Liver (tissue), 9 donors: Measurements from ENCODE around the gene ATP6V1G3. TPM values are rescaled to one million over a fixed set of nuclear protein-coding genes. Genes with fewer than 3 reads are reported as not detected.

Experiments
- DNase-seq: peaks from one replicate; pipeline ENCODE4 v3.0.0-alpha.2; 2017; ENCODE audit warnings: low spot score
- H3K27ac ChIP-seq, 2 donors: one replicate each; pipeline ENCODE4 v1.7.0; 2013; ENCODE audit warnings: inconsistent platforms in 2 of 2, low read length in 2 of 2, control low read depth in 1 of 2, low read depth in 1 of 2, mild to moderate bottlenecking in 1 of 2
- H3K27me3 ChIP-seq, 4 donors: one replicate each; pipeline versions ENCODE4 v1.6.1 to v1.7.0; 2013; ENCODE audit warnings: low read length in 3 of 4, inconsistent platforms in 1 of 4, mild to moderate bottlenecking in 1 of 4, moderate library complexity in 1 of 4; ENCODE audit not compliant: control insufficient read depth in 4 of 4, insufficient read depth in 4 of 4
- H3K36me3 ChIP-seq, 4 donors: one replicate each; pipeline versions ENCODE4 v1.6.1 to v1.7.0; 2013; ENCODE audit warnings: low read length in 3 of 4, mild to moderate bottlenecking in 3 of 4, low read depth in 1 of 4, moderate library complexity in 1 of 4; ENCODE audit not compliant: control insufficient read depth in 4 of 4, insufficient read depth in 3 of 4
- H3K4me1 ChIP-seq, 4 donors: one replicate each; pipeline versions ENCODE4 v1.6.1 to v1.7.0; 2013; ENCODE audit warnings: low read length in 3 of 4, mild to moderate bottlenecking in 3 of 4, moderate library complexity in 1 of 4; ENCODE audit not compliant: control insufficient read depth in 4 of 4, insufficient read depth in 4 of 4
- H3K4me3 ChIP-seq, 3 donors: one replicate each; pipeline versions ENCODE4 v1.6.1 to v1.7.0; 2013; ENCODE audit warnings: low read length in 3 of 3, control low read depth in 1 of 3, low read depth in 1 of 3, mild to moderate bottlenecking in 1 of 3
- H3K9ac ChIP-seq, 2 donors: one replicate each; pipeline ENCODE4 v1.7.0; 2013; ENCODE audit warnings: low read length in 2 of 2, mild to moderate bottlenecking in 2 of 2, moderate library complexity in 2 of 2, control low read depth in 1 of 2, low read depth in 1 of 2
- H3K9me3 ChIP-seq, 4 donors: one replicate each; pipeline versions ENCODE4 v1.6.1 to v1.7.0; 2013; ENCODE audit warnings: low read length in 3 of 4; ENCODE audit not compliant: control insufficient read depth in 4 of 4
- FOXA1 ChIP-seq: IDR thresholded peaks from 2 replicates; pipeline ENCODE4 v1.6.1; 2016; ENCODE audit warnings: antibody characterized with exemption
- FOXA2 ChIP-seq: IDR thresholded peaks from 2 replicates; pipeline ENCODE4 v1.6.1; 2016; ENCODE audit warnings: antibody characterized with exemption
- GABPA ChIP-seq, 2 donors: IDR thresholded peaks in 1 of 2; conservative IDR thresholded peaks in 1 of 2; 2 replicates each; pipeline ENCODE4 v1.6.1; 2016; ENCODE audit warnings: antibody characterized with exemption in 2 of 2, mild to moderate bottlenecking in 1 of 2, moderate library complexity in 1 of 2
- HNF4A ChIP-seq, 2 donors: conservative IDR thresholded peaks; 2 replicates each; pipeline ENCODE4 v1.6.1; 2016; ENCODE audit warnings: antibody characterized with exemption in 2 of 2, mild to moderate bottlenecking in 2 of 2
- HNF4G ChIP-seq: IDR thresholded peaks from 2 replicates; pipeline ENCODE4 v1.6.1; 2016; ENCODE audit warnings: antibody characterized with exemption
- JUND ChIP-seq, 2 donors: IDR thresholded peaks; 2 replicates each; pipeline ENCODE4 v1.6.1; 2016; ENCODE audit warnings: antibody characterized with exemption in 2 of 2
- NR2F2 ChIP-seq: IDR thresholded peaks from 2 replicates; pipeline ENCODE4 v1.6.1; 2016; ENCODE audit warnings: antibody characterized with exemption
- RAD21 ChIP-seq, 2 donors: IDR thresholded peaks; 2 replicates each; pipeline ENCODE4 v1.6.1; 2016; ENCODE audit warnings: antibody characterized with exemption in 2 of 2, mild to moderate bottlenecking in 2 of 2
- RXRA ChIP-seq, 2 donors: IDR thresholded peaks; 2 replicates each; pipeline ENCODE4 v1.6.1; 2017 to 2018; ENCODE audit warnings: antibody characterized with exemption in 2 of 2, mild to moderate bottlenecking in 1 of 2
- SP1 ChIP-seq: IDR thresholded peaks from 2 replicates; pipeline ENCODE4 v1.6.1; 2018; ENCODE audit warnings: antibody characterized with exemption, mild to moderate bottlenecking
- TAF1 ChIP-seq: conservative IDR thresholded peaks from 2 replicates; pipeline ENCODE4 v1.6.1; 2016; ENCODE audit warnings: antibody characterized with exemption, mild to moderate bottlenecking
- YY1 ChIP-seq: IDR thresholded peaks from 2 replicates; pipeline ENCODE4 v1.6.1; 2016; ENCODE audit warnings: antibody characterized with exemption, mild to moderate bottlenecking
- WGBS: extraction: QIAGEN DNeasy Blood & Tissue Kit; methylation state at CpG from one replicate; pipeline ENCODE4 v1.1.7; 2013; 5-methylcytosine and 5-hydroxymethylcytosine counted together
- polyA plus RNA-seq, 2 donors: library from polyadenylated mRNA; stranded (reverse) in 1 of 2; unstranded in 1 of 2; fragments of 200-250 nt in 1 of 2; fragments of >200 nt in 1 of 2; fragmentation: Nextera tagmentation in 1 of 2; extraction: Ambion mirVana in 1 of 2; gene quantifications; one replicate each; pipeline versions ENCODE4 v1.2.1 to v1.2.3, GENCODE V29; 2013 to 2015
- total RNA-seq, 2 donors: library from RNA; depleted of rRNA; stranded (reverse); fragments of >200 nt; gene quantifications; one replicate each; pipeline ENCODE4 v1.2.3, GENCODE V29; 2014
- TF ChIP-seq, protein P1 (sequence below): IDR thresholded peaks from 2 replicates; pipeline ENCODE4 v1.6.1; 2016; ENCODE audit warnings: antibody characterized with exemption
- TF ChIP-seq, protein P2 (sequence below): fragments of 150-350 bp; IDR thresholded peaks from 2 replicates; pipeline ENCODE4 v1.5.1; 2017; ENCODE audit warnings: improper control_type of control experiment, low read depth, low read length; ENCODE audit not compliant: missing input control
- TF ChIP-seq, protein P3 (sequence below): IDR thresholded peaks from 2 replicates; pipeline ENCODE4 v1.6.1; 2016; ENCODE audit warnings: antibody characterized with exemption
- TF ChIP-seq, protein P4 (sequence below): IDR thresholded peaks from 2 replicates; pipeline ENCODE4 v1.6.1; 2016; ENCODE audit warnings: antibody characterized with exemption, mild to moderate bottlenecking
- donor health status: healthy.
- donor health status: healthy.
- donor health status: healthy.
- donor health status: healthy.
- donor health status: healthy.

The ATP6V1G3 gene
- total and polyA plus RNA-seq, 4 donors, result not detected

DNA sequence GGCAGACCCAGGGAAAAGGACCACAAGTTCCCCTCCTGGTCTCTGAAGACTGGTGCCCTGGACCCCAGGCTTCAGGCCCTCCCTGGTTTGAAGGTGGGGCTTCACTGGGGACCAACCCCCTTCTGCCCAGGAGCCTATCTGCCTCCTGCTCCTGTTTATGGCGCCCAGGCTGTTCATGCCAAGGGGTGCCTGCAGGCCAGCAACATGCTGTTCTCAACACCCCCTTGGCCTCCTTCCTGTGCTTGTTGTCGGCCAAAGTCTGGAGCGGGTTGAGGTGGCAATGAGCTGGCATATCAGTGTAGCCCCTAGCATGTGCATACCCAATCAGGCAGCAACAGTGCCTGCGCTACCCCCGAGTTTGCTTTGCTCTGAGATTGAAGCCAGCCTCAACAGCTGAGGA lies 46.3 kb downstream of the ATP6V1G3 start:
- TF ChIP-seq, protein P1, sequence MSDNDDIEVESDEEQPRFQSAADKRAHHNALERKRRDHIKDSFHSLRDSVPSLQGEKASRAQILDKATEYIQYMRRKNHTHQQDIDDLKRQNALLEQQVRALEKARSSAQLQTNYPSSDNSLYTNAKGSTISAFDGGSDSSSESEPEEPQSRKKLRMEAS, result no peak
- TF ChIP-seq YY1 (no peak), FOXA2 (no peak), JUND (IDR thresholded peaks at IDR 0.05) (no peak)
- TF ChIP-seq, protein P2, sequence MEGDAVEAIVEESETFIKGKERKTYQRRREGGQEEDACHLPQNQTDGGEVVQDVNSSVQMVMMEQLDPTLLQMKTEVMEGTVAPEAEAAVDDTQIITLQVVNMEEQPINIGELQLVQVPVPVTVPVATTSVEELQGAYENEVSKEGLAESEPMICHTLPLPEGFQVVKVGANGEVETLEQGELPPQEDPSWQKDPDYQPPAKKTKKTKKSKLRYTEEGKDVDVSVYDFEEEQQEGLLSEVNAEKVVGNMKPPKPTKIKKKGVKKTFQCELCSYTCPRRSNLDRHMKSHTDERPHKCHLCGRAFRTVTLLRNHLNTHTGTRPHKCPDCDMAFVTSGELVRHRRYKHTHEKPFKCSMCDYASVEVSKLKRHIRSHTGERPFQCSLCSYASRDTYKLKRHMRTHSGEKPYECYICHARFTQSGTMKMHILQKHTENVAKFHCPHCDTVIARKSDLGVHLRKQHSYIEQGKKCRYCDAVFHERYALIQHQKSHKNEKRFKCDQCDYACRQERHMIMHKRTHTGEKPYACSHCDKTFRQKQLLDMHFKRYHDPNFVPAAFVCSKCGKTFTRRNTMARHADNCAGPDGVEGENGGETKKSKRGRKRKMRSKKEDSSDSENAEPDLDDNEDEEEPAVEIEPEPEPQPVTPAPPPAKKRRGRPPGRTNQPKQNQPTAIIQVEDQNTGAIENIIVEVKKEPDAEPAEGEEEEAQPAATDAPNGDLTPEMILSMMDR, result no peak
- TF ChIP-seq, protein P3, sequence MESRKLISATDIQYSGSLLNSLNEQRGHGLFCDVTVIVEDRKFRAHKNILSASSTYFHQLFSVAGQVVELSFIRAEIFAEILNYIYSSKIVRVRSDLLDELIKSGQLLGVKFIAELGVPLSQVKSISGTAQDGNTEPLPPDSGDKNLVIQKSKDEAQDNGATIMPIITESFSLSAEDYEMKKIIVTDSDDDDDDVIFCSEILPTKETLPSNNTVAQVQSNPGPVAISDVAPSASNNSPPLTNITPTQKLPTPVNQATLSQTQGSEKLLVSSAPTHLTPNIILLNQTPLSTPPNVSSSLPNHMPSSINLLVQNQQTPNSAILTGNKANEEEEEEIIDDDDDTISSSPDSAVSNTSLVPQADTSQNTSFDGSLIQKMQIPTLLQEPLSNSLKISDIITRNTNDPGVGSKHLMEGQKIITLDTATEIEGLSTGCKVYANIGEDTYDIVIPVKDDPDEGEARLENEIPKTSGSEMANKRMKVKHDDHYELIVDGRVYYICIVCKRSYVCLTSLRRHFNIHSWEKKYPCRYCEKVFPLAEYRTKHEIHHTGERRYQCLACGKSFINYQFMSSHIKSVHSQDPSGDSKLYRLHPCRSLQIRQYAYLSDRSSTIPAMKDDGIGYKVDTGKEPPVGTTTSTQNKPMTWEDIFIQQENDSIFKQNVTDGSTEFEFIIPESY, result no peak
- Histone ChIP-seq H3K27me3 (no peaks in the 10 kb centered on the region), H3K4me1 (no peaks in the 10 kb centered on the region), H3K9ac (no peak overlapping the region), H3K4me3 (no peak overlapping the region), H3K9me3 (no peaks in the 10 kb centered on the region), H3K27ac (no peak overlapping the region), H3K36me3 (no peaks in the 10 kb centered on the region)
- no peak for DNase-seq
- 96% methylated on average over 5 of the region's 5 CpGs for WGBS

DNA sequence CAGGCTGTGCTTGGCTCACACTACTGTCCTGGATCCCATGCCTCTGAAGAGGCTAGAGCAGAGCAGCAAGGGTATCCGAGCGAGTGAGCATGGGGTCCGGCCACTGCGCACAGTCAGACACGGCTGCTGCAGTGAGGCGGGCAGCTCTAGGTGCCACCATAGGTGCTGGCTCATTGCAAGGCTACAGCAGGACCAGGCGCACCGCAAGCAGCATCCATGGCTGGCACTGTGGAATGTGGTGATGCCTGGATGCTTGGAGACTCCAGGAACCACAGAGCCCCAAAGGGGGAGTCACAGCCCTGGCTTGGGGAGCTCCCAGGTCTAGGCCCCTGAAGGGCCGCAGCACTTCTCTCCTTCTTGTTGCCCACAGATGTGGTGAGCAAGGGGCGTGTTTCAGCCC lies 47.2 kb downstream of the ATP6V1G3 start:
- Histone ChIP-seq H3K4me1 (no peaks in the 10 kb centered on the region), H3K9me3 (no peaks in the 10 kb centered on the region), H3K9ac (no peak overlapping the region), H3K27me3 (no peaks in the 10 kb centered on the region), H3K36me3 (no peaks in the 10 kb centered on the region), H3K4me3 (no peak overlapping the region), H3K27ac (no peak overlapping the region)
- TF ChIP-seq NR2F2 (no peak), TAF1 (no peak), JUND (IDR thresholded peaks at IDR 0.05) (no peak), HNF4G (no peak), YY1 (no peak), FOXA2 (no peak), RXRA (IDR thresholded peaks at IDR 0.05) (no peak), RAD21 (IDR thresholded peaks at IDR 0.05) (no peak), GABPA (IDR thresholded peaks at IDR 0.05 in 1 of 2, conservative IDR thresholded peaks at IDR 0.05 in 1 of 2) (no peak), FOXA1 (no peak), SP1 (no peak), HNF4A (conservative IDR thresholded peaks at IDR 0.05) (no peak)
- TF ChIP-seq, protein P4, sequence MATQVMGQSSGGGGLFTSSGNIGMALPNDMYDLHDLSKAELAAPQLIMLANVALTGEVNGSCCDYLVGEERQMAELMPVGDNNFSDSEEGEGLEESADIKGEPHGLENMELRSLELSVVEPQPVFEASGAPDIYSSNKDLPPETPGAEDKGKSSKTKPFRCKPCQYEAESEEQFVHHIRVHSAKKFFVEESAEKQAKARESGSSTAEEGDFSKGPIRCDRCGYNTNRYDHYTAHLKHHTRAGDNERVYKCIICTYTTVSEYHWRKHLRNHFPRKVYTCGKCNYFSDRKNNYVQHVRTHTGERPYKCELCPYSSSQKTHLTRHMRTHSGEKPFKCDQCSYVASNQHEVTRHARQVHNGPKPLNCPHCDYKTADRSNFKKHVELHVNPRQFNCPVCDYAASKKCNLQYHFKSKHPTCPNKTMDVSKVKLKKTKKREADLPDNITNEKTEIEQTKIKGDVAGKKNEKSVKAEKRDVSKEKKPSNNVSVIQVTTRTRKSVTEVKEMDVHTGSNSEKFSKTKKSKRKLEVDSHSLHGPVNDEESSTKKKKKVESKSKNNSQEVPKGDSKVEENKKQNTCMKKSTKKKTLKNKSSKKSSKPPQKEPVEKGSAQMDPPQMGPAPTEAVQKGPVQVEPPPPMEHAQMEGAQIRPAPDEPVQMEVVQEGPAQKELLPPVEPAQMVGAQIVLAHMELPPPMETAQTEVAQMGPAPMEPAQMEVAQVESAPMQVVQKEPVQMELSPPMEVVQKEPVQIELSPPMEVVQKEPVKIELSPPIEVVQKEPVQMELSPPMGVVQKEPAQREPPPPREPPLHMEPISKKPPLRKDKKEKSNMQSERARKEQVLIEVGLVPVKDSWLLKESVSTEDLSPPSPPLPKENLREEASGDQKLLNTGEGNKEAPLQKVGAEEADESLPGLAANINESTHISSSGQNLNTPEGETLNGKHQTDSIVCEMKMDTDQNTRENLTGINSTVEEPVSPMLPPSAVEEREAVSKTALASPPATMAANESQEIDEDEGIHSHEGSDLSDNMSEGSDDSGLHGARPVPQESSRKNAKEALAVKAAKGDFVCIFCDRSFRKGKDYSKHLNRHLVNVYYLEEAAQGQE, result no peak
- TF ChIP-seq, protein P1, result no peak
- TF ChIP-seq, protein P2, result no peak
- TF ChIP-seq, protein P3, result no peak
- DNase-seq, result no peak
- WGBS, result 97% methylated on average over 10 of the region's 10 CpGs
